ENCODE measurements around the gene EIF5B.
"Not testable (repeated sequence)": the region's sequence is repeated elsewhere in the genome, so short reads cannot be mapped to it uniquely, and the experiment has no call there.

The EIF5B gene

GRCh38 chr2:99337113-99338028, at the start of gene EIF5B:
TSS of gene EIF5B (plus strand) at chr2:99337389. CDS start at chr2:99337555, 166 bp downstream.
- peak; percentile 66 for DNase-seq

GRCh38 chr2:99297994-99298393, 39.2 kb upstream of the EIF5B start:
- DNase-seq, result no peak

- no peak for DNase-seq
These were observed 37.6 kb upstream of the EIF5B start for GRCh38 chr2:99299580-99299979.

GRCh38 chr2:99301097-99301496, 36.1 kb upstream of the EIF5B start, which contains the start of gene LYG1:
TSS of gene LYG1 (minus strand) at chr2:99301197. CDS start at chr2:99295670, 5,527 bp downstream.
- DNase-seq, result not testable (repeated sequence)

- no peak for DNase-seq
These were observed 19.9 kb upstream of the EIF5B start for GRCh38 chr2:99317161-99317872.

GRCh38 chr2:99317873-99318200, 19.4 kb upstream of the EIF5B start:
- DNase-seq, result not testable (repeated sequence)

GRCh38 chr2:99325384-99325783, 11.8 kb upstream of the EIF5B start:
- DNase-seq, result no peak

GRCh38 chr2:99335911-99336803, 1.0 kb upstream of the EIF5B start, which contains the start of gene TXNDC9:
TSS of gene TXNDC9 (minus strand) at chr2:99336333. CDS start at chr2:99333210, 3,123 bp downstream.
- DNase-seq, result peak; percentile 99

- no peak for DNase-seq
These were observed 431 bp upstream of the EIF5B start for GRCh38 chr2:99336804-99337112.

GRCh38 chr2:99338029-99338585, 918 bp downstream of the EIF5B start:
- DNase-seq, result no peak

- DNase-seq, result no peak
These were observed 3.6 kb downstream of the EIF5B start for GRCh38 chr2:99340669-99341236.

- DNase-seq, result no peak
These were observed 5.3 kb downstream of the EIF5B start for GRCh38 chr2:99342536-99342935.

- DNase-seq, result not testable (repeated sequence)
These were observed 8.3 kb downstream of the EIF5B start for GRCh38 chr2:99345446-99345845.

GRCh38 chr2:99346218-99346617, 9.0 kb downstream of the EIF5B start:
- no peak for DNase-seq

GRCh38 chr2:99348173-99348572, 11.0 kb downstream of the EIF5B start:
- DNase-seq, result no peak

GRCh38 chr2:99350194-99350593, 13.0 kb downstream of the EIF5B start:
- DNase-seq, result no peak

- DNase-seq, result no peak
These were observed 16.9 kb downstream of the EIF5B start for GRCh38 chr2:99354070-99354469.

- not testable (repeated sequence) for DNase-seq
These were observed 17.6 kb downstream of the EIF5B start for GRCh38 chr2:99354825-99355224.

- DNase-seq, result no peak
These were observed 19.7 kb downstream of the EIF5B start for GRCh38 chr2:99356853-99357252.

- no peak for DNase-seq
These were observed 28.5 kb downstream of the EIF5B start for GRCh38 chr2:99365661-99366060.

GRCh38 chr2:99368854-99369253, 31.7 kb downstream of the EIF5B start:
- not testable (repeated sequence) for DNase-seq

GRCh38 chr2:99373144-99373543, 36.0 kb downstream of the EIF5B start:
- no peak for DNase-seq
